NCI-H2107 treated with DMSO at 0.1 percent for 48 hours (cell line): ENCODE measurements around the gene GTF2B.
"Not testable (repeated sequence)": the region's sequence is repeated elsewhere in the genome, so short reads cannot be mapped to it uniquely, and the experiment has no call there.

Source experiments
- DNase-seq: peaks from one replicate; lab custom pipeline; 2025; ENCODE audit not compliant: unreplicated experiment; lab: John Stamatoyannopoulos, UW

Gene GTF2B

GRCh38 chr1:88888750-88889149 lies 2.6 kb downstream of the GTF2B start:
- no peak for DNase-seq

- no peak for DNase-seq
These were observed 5.4 kb downstream of the GTF2B start for GRCh38 chr1:88885933-88886332.

- no peak for DNase-seq
These were observed 8.2 kb downstream of the GTF2B start for GRCh38 chr1:88883156-88883555.

GRCh38 chr1:88880717-88881116 lies 10.7 kb downstream of the GTF2B start:
- not testable (repeated sequence) for DNase-seq

GRCh38 chr1:88878731-88879130 lies 12.6 kb downstream of the GTF2B start:
- no peak for DNase-seq

GRCh38 chr1:88877911-88878310 lies 13.5 kb downstream of the GTF2B start:
- DNase-seq: no peak

- DNase-seq: peak; percentile 51
These were observed 14.0 kb downstream of the GTF2B start for GRCh38 chr1:88877382-88877825.

- DNase-seq: no peak
These were observed 14.6 kb downstream of the GTF2B start for GRCh38 chr1:88876573-88877365.

- DNase-seq: no peak
These were observed 15.8 kb downstream of the GTF2B start for GRCh38 chr1:88875595-88875994.

- no peak for DNase-seq
These were observed 17.5 kb downstream of the GTF2B start for GRCh38 chr1:88873737-88874349.

- not testable (repeated sequence) for DNase-seq
These were observed 21.7 kb downstream of the GTF2B start for GRCh38 chr1:88869644-88870043.

- DNase-seq: no peak
These were observed 23.4 kb downstream of the GTF2B start for GRCh38 chr1:88867743-88868521.

GRCh38 chr1:88851303-88852063 lies 39.9 kb downstream of the GTF2B start:
- DNase-seq: no peak

GRCh38 chr1:88847643-88848042 lies 43.7 kb downstream of the GTF2B start:
- DNase-seq: no peak

- DNase-seq: no peak
These were observed 65.6 kb downstream of the GTF2B start for GRCh38 chr1:88825721-88826120.

GRCh38 chr1:88819642-88820041 lies 71.7 kb downstream of the GTF2B start:
- not testable (repeated sequence) for DNase-seq

GRCh38 chr1:88813471-88813870 lies 77.9 kb downstream of the GTF2B start:
- no peak for DNase-seq

- DNase-seq: no peak
These were observed 79.0 kb downstream of the GTF2B start for GRCh38 chr1:88812366-88812765.

- DNase-seq: no peak
These were observed 87.9 kb downstream of the GTF2B start for GRCh38 chr1:88803444-88803843.

GRCh38 chr1:88802950-88803349 lies 88.4 kb downstream of the GTF2B start:
- DNase-seq: no peak
